Right atrium auricular region (tissue), 2 donors: ENCODE data around the gene CDC25C. TPM values are rescaled to one million over a fixed set of nuclear protein-coding genes. Genes with fewer than 3 reads are reported as not detected.

Experiments
- DNase-seq: peaks from one replicate; pipeline ENCODE4 v3.0.0-alpha.2; 2019; ENCODE audit warnings: low spot score
- H3K27ac ChIP-seq, 2 donors: fragments of 200-600 bp; sonication (generic); 1 replicate in 1 of 2; 2 replicates in 1 of 2; pipeline ENCODE4 v1.5.1; 2016 to 2019
- H3K27me3 ChIP-seq, 2 donors: fragments of 200-600 bp; sonication (generic); one replicate each; pipeline versions ENCODE4 v1.5.1 to v1.6.0; 2017 to 2019
- H3K36me3 ChIP-seq: fragments of 200-600 bp; sonication (generic); one replicate; pipeline ENCODE4 v1.5.1; 2016
- H3K4me1 ChIP-seq, 2 donors: fragments of 200-600 bp; sonication (generic); one replicate each; pipeline versions ENCODE4 v1.5.1 to v1.6.0; 2017 to 2019
- H3K4me3 ChIP-seq, 2 donors: fragments of 200-600 bp; sonication (generic); 1 replicate in 1 of 2; 2 replicates in 1 of 2; pipeline ENCODE4 v1.5.1; 2017 to 2019; ENCODE audit warnings: mild to moderate bottlenecking in 1 of 2, moderate library complexity in 1 of 2
- H3K9me3 ChIP-seq, 2 donors: fragments of 200-600 bp; sonication (generic); one replicate each; pipeline ENCODE4 v1.5.1; 2019
- total RNA-seq, 2 donors: library from RNA; depleted of rRNA; stranded (reverse); fragments of >200 nt; gene quantifications; one replicate each; pipeline ENCODE4 v1.1.0, GENCODE V29; 2016
- TF ChIP-seq, protein P1 (sequence below), 2 donors: fragments of 200-600 bp; sonication (generic); IDR thresholded peaks; one replicate each; pipeline ENCODE4 v1.5.1; 2019; ENCODE audit warnings: antibody characterized with exemption in 2 of 2

Gene CDC25C
- total RNA-seq, 2 donors from 2014 or later = 0.30 TPM; not detected in 1

DNA sequence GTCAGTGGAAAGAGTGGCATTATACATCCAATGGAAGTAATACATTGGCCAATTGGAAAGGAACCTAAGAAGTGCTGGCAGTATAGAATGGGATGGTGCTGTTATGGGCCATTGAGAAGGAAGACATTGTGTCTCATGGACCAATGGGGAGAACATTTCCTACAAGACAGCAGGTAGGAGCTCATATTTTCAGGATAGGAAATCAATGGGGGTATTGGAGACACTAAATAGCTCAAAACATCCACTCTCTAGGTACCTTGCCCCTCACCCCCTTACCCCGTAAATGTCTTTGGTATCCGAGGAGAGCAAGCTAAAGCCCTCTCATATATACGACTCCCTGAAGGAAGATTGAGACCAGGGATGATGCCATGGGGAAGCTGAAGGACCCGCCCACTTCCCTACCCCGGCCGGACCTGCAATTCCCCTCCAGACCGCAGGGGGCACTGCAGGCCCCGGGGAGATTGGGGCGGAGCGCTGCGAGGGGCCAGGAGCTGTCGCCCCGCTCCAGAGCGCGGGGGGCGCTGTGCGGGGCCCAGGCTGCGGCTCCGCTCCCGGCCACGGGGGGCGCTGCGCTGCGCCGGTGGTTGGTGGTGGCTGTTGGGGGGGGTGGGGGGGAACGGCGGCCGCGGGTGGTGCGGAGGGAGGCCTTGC is 20.6 kb upstream of the CDC25C start, which contains the start of gene KDM3B:
KDM3B (plus strand) TSS at position 615 of the 651 bp plus-strand sequence. CDS start 111 bp downstream, outside the sequence.
- peaks cover 0 to 58% of the 10 kb centered on the region in 2 donors for H3K4me1 ChIP-seq
- peak within 1 kb of the TSS; percentile 97 for H3K27ac ChIP-seq
- TF ChIP-seq, protein P1, sequence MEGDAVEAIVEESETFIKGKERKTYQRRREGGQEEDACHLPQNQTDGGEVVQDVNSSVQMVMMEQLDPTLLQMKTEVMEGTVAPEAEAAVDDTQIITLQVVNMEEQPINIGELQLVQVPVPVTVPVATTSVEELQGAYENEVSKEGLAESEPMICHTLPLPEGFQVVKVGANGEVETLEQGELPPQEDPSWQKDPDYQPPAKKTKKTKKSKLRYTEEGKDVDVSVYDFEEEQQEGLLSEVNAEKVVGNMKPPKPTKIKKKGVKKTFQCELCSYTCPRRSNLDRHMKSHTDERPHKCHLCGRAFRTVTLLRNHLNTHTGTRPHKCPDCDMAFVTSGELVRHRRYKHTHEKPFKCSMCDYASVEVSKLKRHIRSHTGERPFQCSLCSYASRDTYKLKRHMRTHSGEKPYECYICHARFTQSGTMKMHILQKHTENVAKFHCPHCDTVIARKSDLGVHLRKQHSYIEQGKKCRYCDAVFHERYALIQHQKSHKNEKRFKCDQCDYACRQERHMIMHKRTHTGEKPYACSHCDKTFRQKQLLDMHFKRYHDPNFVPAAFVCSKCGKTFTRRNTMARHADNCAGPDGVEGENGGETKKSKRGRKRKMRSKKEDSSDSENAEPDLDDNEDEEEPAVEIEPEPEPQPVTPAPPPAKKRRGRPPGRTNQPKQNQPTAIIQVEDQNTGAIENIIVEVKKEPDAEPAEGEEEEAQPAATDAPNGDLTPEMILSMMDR (IDR thresholded peaks at IDR 0.05) = peak; percentile 90 to 99
- peaks cover 18% of the 10 kb centered on the region for H3K36me3 ChIP-seq
- no peaks in the 10 kb centered on the region for H3K27me3 ChIP-seq
- DNase-seq = peak; percentile 74
- peak within 1 kb of the TSS; percentile 89 to 96 for H3K4me3 ChIP-seq
- H3K9me3 ChIP-seq = no peaks in the 10 kb centered on the region

DNA sequence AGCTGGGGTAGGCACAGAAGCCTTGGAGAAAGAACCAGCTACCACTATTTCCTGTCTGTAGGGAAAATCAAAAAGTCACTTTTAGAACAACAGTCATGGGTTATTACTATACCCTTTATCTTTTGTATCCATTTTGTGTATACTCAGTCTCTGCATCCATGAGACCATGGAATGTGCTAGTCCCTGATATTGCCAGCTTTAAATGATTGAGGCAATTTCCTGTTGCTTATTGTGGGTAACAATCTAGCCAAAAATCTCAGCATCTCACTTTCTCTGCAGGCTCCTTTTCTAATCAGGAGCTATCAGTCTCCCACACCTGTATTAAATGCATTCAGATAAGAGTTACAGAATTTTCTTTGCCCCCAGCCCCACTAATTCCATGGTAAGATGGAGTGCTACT is 19.9 kb upstream of the CDC25C start:
- TF ChIP-seq, protein P1 (IDR thresholded peaks at IDR 0.05) = no peak
- no peak overlapping the region for H3K27ac ChIP-seq
- peaks cover 25% of the 10 kb centered on the region for H3K36me3 ChIP-seq
- peaks cover 0 to 53% of the 10 kb centered on the region in 2 donors for H3K4me1 ChIP-seq
- no peak overlapping the region for H3K4me3 ChIP-seq
- no peaks in the 10 kb centered on the region for H3K27me3 ChIP-seq
- no peak for DNase-seq
- no peaks in the 10 kb centered on the region for H3K9me3 ChIP-seq

DNA sequence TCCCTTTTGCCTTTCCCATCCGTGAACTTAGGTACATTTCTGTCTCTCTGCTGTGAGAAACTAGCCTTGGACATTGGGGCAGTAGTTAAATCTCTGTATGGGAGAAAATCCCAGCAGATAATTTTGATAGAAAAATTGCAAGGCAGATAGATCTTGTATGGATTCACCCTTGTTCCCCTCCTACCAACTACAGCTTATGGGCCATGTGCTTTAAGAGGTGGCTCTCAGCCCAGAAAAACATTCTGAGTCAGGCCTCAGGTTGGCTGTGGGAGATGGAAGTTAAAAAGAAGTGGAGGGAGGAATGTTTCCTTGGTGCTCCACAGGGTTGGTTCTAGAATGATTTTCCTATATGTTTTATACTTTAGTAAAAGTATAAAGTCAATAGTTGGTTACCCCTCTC is 19.5 kb upstream of the CDC25C start:
- TF ChIP-seq, protein P1 (IDR thresholded peaks at IDR 0.05) = no peak
- H3K4me3 ChIP-seq = no peak overlapping the region
- H3K27ac ChIP-seq = no peak overlapping the region
- no peaks in the 10 kb centered on the region for H3K9me3 ChIP-seq
- peaks cover 0 to 49% of the 10 kb centered on the region in 2 donors for H3K4me1 ChIP-seq
- no peaks in the 10 kb centered on the region for H3K27me3 ChIP-seq
- peaks cover 29% of the 10 kb centered on the region for H3K36me3 ChIP-seq
- no peak for DNase-seq

DNA sequence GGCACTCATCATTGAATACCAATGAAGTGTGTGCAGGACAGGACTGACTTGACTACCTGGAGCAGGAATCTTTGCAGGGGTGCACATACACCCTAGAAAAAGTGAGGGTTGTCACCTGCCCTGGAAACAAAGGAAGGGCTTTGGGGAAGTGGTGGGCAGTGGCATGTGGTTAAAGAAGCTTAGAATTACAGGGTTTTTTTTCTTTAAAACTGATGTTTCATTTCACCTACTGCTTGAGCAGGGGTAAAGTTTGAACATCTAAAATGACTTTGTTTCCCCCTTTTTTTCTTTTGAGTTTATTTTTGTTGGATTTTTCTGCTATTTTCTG is 18.9 kb upstream of the CDC25C start:
- H3K9me3 ChIP-seq = no peaks in the 10 kb centered on the region
- peaks cover 35% of the 10 kb centered on the region for H3K36me3 ChIP-seq
- no peak for DNase-seq
- no peak overlapping the region for H3K4me3 ChIP-seq
- TF ChIP-seq, protein P1 (IDR thresholded peaks at IDR 0.05) = no peak
- H3K27me3 ChIP-seq = no peaks in the 10 kb centered on the region
- H3K4me1 ChIP-seq = peaks cover 0 to 44% of the 10 kb centered on the region in 2 donors
- H3K27ac ChIP-seq = no peak overlapping the region

DNA sequence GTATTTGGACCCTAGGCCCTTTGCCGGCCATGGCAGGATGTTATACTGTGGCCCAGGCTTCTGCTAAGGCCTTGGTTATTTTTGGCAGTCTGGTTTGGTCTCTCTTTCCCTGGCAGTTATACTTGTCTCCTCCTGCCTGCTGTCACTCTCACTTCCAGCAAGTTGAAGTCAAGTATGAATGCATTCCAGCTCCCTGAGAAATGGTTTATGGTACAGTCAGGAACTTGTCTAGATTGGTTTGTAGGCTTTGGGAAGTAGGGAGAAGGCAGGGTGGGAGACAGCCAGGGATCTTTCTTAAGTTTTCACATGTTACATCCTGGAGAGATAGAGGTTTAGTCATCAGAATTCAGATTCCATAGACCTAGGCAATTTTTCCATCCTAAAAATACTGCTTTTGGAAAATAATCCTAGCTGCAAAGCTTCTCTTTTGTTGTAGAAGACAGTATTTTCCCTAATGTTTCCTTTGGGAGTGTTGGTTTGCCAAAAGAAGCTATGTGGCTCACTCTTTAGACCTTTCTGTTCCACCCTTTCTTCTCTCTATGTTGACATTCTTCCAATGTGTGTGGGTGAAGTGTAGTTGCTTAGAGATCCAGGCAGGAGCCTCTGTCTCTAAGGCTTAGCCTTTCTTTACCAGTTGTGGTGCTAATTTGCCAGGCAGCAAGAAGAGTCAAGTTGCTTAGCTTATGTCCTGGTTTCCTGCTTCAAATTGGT is 18.4 kb upstream of the CDC25C start:
- TF ChIP-seq, protein P1 (IDR thresholded peaks at IDR 0.05) = no peak
- Histone ChIP-seq H3K4me1 (peaks cover 0 to 39% of the 10 kb centered on the region in 2 donors), H3K27me3 (no peaks in the 10 kb centered on the region), H3K36me3 (peaks cover 40% of the 10 kb centered on the region), H3K4me3 (no peak overlapping the region), H3K27ac (peak overlapping the region in 1 of 2 donors; percentile 19), H3K9me3 (no peaks in the 10 kb centered on the region)
- no peak for DNase-seq
